Measurements from ENCODE around the gene ARHGAP22. TPM values are rescaled to one million over a fixed set of nuclear protein-coding genes. Genes with fewer than 3 reads are reported as not detected.

Gene ARHGAP22
- total and polyA plus RNA-seq, 11 donors: 1.1 to 9.5 (median 2.8) TPM

- H3K36me3 ChIP-seq: peaks cover 0 to 24% (median 0%) of the 10 kb centered on the region in 9 donors
- DNase-seq (peak in 3 of 5 donors; percentile 15 to 35 (median 20)), ATAC-seq (peak in 1 of 4 donors; percentile 3)
- intact Hi-C loops (cut with DNase I): no loop called here
- H3K4me1 ChIP-seq: peaks cover 0 to 1% (median 0%) of the 10 kb centered on the region in 12 donors
- no peak overlapping the region for H3K4me3 ChIP-seq
- no peak for TF ChIP-seq CTCF (IDR thresholded peaks at IDR 0.05)
- no peak overlapping the region for H3K27ac ChIP-seq
- H3K27me3 ChIP-seq: no peaks in the 10 kb centered on the region
- no peaks in the 10 kb centered on the region for H3K9me3 ChIP-seq
- WGBS, 4 donors: 90 to 95% (median 93%) methylated on average over 24 to 43 of the region's 43 CpGs
Observed at GRCh38 chr10:48450741-48451466, 154.0 kb downstream of the ARHGAP22 start.

GRCh38 chr10:48450233-48450740 lies 154.6 kb downstream of the ARHGAP22 start:
- ATAC-seq: peak in 1 of 4 donors; percentile 9
- no peak overlapping the region for H3K27ac ChIP-seq
- no peaks in the 10 kb centered on the region for H3K9me3 ChIP-seq
- no peaks in the 10 kb centered on the region for H3K4me1 ChIP-seq
- TF ChIP-seq CTCF (IDR thresholded peaks at IDR 0.05) (no peak), POLR2A (IDR thresholded peaks at IDR 0.05) (no peak)
- WGBS, 4 donors: 94 to 97% (median 96%) methylated on average over 26 to 49 of the region's 49 CpGs
- DNase-seq: peak in 2 of 5 donors; percentile 11 to 20
- no peaks in the 10 kb centered on the region for H3K27me3 ChIP-seq
- intact Hi-C loops (cut with DNase I): no loop called here
- peaks cover 0 to 24% (median 0%) of the 10 kb centered on the region in 9 donors for H3K36me3 ChIP-seq
- no peak overlapping the region for H3K4me3 ChIP-seq

- H3K9me3 ChIP-seq: no peaks in the 10 kb centered on the region
- ATAC-seq (peak; percentile 42 to 73 (median 52)), DNase-seq (peak in 3 of 5 donors; percentile 26 to 68 (median 31))
- H3K4me1 ChIP-seq: no peaks in the 10 kb centered on the region
- no peaks in the 10 kb centered on the region for H3K27me3 ChIP-seq
- WGBS, 4 donors: 73 to 90% (median 85%) methylated on average over 12 to 19 of the region's 19 CpGs
- peaks cover 0 to 24% (median 0%) of the 10 kb centered on the region in 9 donors for H3K36me3 ChIP-seq
- H3K4me3 ChIP-seq: no peak overlapping the region
- H3K27ac ChIP-seq: no peak overlapping the region
- intact Hi-C loops (cut with DNase I): loop anchor here in 3 of 10 donors (5.0 to 10.0 kb wide), 3 partner anchors 45 to 205 kb away; no protein-coding TSS in a partner anchor
- no peak for TF ChIP-seq CTCF (IDR thresholded peaks at IDR 0.05)
- TF ChIP-seq POLR2A (IDR thresholded peaks at IDR 0.05): no peak
Observed at GRCh38 chr10:48449501-48450232, 155.2 kb downstream of the ARHGAP22 start.

GRCh38 chr10:48448796-48449195 lies 156.1 kb downstream of the ARHGAP22 start:
- H3K27me3 ChIP-seq: no peaks in the 10 kb centered on the region
- H3K36me3 ChIP-seq: peaks cover 0 to 22% (median 0%) of the 10 kb centered on the region in 9 donors
- DNase-seq: peak in 1 of 5 donors; percentile 14
- ATAC-seq: no peak
- H3K27ac ChIP-seq: no peak overlapping the region
- no peak overlapping the region for H3K4me3 ChIP-seq
- WGBS, 4 donors: 88 to 98% (median 96%) methylated on average over 3 to 4 of the region's 4 CpGs
- intact Hi-C loops (cut with DNase I): loop anchor here in 3 of 10 donors (5.0 to 10.0 kb wide), 3 partner anchors 46 to 206 kb away; no protein-coding TSS in a partner anchor
- TF ChIP-seq CTCF (IDR thresholded peaks at IDR 0.05): no peak
- TF ChIP-seq POLR2A (IDR thresholded peaks at IDR 0.05): no peak
- H3K4me1 ChIP-seq: no peaks in the 10 kb centered on the region
- no peaks in the 10 kb centered on the region for H3K9me3 ChIP-seq

Measured in heart left ventricle (tissue), 16 donors.